Right lobe of liver (tissue), 6 donors: ENCODE measurements around the gene FOXJ3. TPM values are rescaled to one million over a fixed set of nuclear protein-coding genes. Genes with fewer than 3 reads are reported as not detected.
"Not testable (repeated sequence)": the region's sequence is repeated elsewhere in the genome, so short reads cannot be mapped to it uniquely, and the experiment has no call there.

Experiments
- ATAC-seq, 4 donors: fragments of 200-7000 bp; cut with Tn5 transposase; one replicate each; pipeline ENCODE4 v1.9.1; 2020; ENCODE audit warnings: mild to moderate bottlenecking in 4 of 4, moderate library complexity in 4 of 4
- DNase-seq, 3 donors: peaks; one replicate each; pipeline ENCODE4 v3.0.0-alpha.2; 2020
- H3K27ac ChIP-seq, 3 donors: fragments of 200-600 bp; one replicate each; pipeline ENCODE4 v1.8.0; 2022
- H3K27me3 ChIP-seq, 2 donors: fragments of 200-600 bp; one replicate each; pipeline ENCODE4 v1.8.0; 2022
- H3K36me3 ChIP-seq, 4 donors: fragments of 200-600 bp; sonication (generic) in 1 of 4; one replicate each; pipeline versions ENCODE4 v1.5.1 to v1.8.0; 2017 to 2022; ENCODE audit warnings: control low read depth in 1 of 4
- H3K4me1 ChIP-seq, 4 donors: fragments of 200-600 bp; sonication (generic) in 1 of 4; one replicate each; pipeline versions ENCODE4 v1.5.1 to v1.8.0; 2017 to 2022; ENCODE audit warnings: control low read depth in 1 of 4
- H3K4me3 ChIP-seq, 3 donors: fragments of 200-600 bp; one replicate each; pipeline ENCODE4 v1.8.0; 2022
- H3K9me3 ChIP-seq, 4 donors: fragments of 200-600 bp; sonication (generic) in 1 of 4; one replicate each; pipeline versions ENCODE4 v1.5.1 to v1.8.0; 2017 to 2022; ENCODE audit warnings: control low read depth in 1 of 4
- POLR2A ChIP-seq: fragments of 450-650 bp; IDR thresholded peaks from one replicate; pipeline ENCODE4 v1.6.1; 2017; ENCODE audit warnings: antibody characterized with exemption, mild to moderate bottlenecking
- WGBS: methylation state at CpG from one replicate; pipeline ENCODE4 v1.1.6; 2018; ENCODE audit warnings: low coverage, low lambda C conversion rate; ENCODE audit not compliant: insufficient coverage; ENCODE audit errors: missing lambda C conversion rate; 5-methylcytosine and 5-hydroxymethylcytosine counted together
- intact Hi-C, 2 donors: fragments of 100-400 bp; cut with DNase I; formaldehyde crosslinking; loops; one replicate each; pipeline versions ENCODE4 v1.11.2 to v1.14.1; 2022
- total RNA-seq, 6 experiments: library from RNA; depleted of rRNA in 2 of 6; stranded (reverse); fragments of >200 nt in 2 of 6; fragmentation: NEBNext Ultra II Directional in 3 of 6; extraction: Animal tissue kit (Norgen Biotek cat#: 25700) in 3 of 6; gene quantifications; one replicate each; pipeline versions ENCODE4 v1.1.0 to v1.2.4, GENCODE V29; 2016 to 2023
- TF ChIP-seq, protein P1 (sequence below), 4 donors: fragments of 200-600 bp in 3 of 4; fragments of 450-650 bp in 1 of 4; IDR thresholded peaks; one replicate each; pipeline versions ENCODE4 v1.5.1 to v1.8.0; 2016 to 2022; ENCODE audit warnings: antibody characterized with exemption in 4 of 4, mild to moderate bottlenecking in 2 of 4
- donor health status: DM: no; HTN: yes; CAD: no.
- donor health status: DM: no; HTN: no; CAD: no.
- donor health status: DM: no; HTN: no; CAD: no.
- donor health status: DM: no; HTN: yes; CAD: no.
- donor health status: DM: no; HTN: yes; CAD: no.

Gene FOXJ3
- total RNA-seq, 6 experiments from 2014 or later: 12.1 to 18.4 (median 14.5) TPM

DNA sequence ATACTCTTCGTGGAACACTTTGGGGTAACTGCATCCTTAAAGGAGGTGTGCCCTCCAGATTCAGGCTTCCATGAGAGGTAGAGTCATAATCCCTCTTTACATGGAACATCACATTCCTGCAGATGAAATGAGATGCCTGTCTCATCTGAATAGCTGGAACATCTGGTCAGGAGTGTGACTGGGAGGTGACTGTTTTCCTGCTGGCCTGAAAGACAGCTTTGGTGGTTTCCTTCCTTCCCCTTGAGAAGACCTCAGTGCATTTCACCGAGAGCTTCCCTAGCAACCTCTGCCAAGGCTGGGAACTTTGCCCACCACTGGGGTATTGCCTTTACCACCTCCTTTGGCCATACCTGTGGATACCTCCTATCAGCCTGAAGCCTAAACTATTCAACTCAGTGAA lies 123.8 kb downstream of the FOXJ3 start:
- WGBS: 70% methylated on average over 2 of the region's 2 CpGs
- Histone ChIP-seq H3K36me3 (no peaks in the 10 kb centered on the region), H3K4me3 (no peak overlapping the region), H3K27ac (no peak overlapping the region), H3K27me3 (no peaks in the 10 kb centered on the region), H3K9me3 (no peaks in the 10 kb centered on the region), H3K4me1 (peaks cover 0 to 19% (median 3%) of the 10 kb centered on the region in 4 donors)
- DNase-seq (no peak), ATAC-seq (no peak)
- TF ChIP-seq, protein P1, sequence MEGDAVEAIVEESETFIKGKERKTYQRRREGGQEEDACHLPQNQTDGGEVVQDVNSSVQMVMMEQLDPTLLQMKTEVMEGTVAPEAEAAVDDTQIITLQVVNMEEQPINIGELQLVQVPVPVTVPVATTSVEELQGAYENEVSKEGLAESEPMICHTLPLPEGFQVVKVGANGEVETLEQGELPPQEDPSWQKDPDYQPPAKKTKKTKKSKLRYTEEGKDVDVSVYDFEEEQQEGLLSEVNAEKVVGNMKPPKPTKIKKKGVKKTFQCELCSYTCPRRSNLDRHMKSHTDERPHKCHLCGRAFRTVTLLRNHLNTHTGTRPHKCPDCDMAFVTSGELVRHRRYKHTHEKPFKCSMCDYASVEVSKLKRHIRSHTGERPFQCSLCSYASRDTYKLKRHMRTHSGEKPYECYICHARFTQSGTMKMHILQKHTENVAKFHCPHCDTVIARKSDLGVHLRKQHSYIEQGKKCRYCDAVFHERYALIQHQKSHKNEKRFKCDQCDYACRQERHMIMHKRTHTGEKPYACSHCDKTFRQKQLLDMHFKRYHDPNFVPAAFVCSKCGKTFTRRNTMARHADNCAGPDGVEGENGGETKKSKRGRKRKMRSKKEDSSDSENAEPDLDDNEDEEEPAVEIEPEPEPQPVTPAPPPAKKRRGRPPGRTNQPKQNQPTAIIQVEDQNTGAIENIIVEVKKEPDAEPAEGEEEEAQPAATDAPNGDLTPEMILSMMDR (IDR thresholded peaks at IDR 0.05): no peak
- no peak for TF ChIP-seq POLR2A
- intact Hi-C loops: no loop called here

DNA sequence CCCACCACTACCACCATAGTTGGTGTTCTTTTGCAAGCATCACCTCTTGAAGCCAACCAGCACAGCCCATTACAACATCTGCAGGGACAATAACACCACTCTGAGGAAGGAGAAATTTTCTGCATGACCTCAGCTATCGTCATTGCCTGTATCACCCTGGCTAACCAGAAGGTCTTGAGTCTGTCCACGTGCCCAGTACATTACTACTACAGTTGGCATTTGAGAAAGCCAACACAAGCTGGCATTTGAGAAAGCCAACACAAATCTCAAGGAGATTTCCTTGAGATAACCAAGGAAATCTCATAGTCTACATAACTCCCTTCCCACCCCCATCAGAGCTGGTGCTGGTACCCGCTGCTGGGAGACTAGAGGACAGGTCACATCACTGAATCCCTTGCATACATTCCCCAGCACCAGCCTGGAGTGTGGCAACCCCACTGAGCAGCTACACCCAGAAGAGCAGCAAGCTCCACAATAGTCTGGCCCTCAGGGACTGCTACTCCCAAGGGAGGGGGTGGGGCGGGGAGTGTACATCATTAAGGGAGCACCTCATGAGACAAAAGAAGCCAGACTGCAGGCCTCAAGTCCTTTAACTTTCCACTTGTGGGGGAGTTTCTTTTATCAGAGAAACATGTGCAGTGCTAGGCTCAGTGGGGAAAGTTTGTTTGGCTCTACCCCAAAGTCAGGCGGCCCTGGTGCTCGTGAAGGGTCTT lies 124.5 kb downstream of the FOXJ3 start:
- H3K36me3 ChIP-seq: no peaks in the 10 kb centered on the region
- ATAC-seq (no peak), DNase-seq (no peak)
- no peaks in the 10 kb centered on the region for H3K9me3 ChIP-seq
- WGBS: 94% methylated on average over 2 of the region's 6 CpGs
- peaks cover 0 to 19% (median 3%) of the 10 kb centered on the region in 4 donors for H3K4me1 ChIP-seq
- no peak for TF ChIP-seq POLR2A
- TF ChIP-seq, protein P1 (IDR thresholded peaks at IDR 0.05): no peak
- H3K27ac ChIP-seq: no peak overlapping the region
- H3K4me3 ChIP-seq: no peak overlapping the region
- intact Hi-C loops: no loop called here
- no peaks in the 10 kb centered on the region for H3K27me3 ChIP-seq

DNA sequence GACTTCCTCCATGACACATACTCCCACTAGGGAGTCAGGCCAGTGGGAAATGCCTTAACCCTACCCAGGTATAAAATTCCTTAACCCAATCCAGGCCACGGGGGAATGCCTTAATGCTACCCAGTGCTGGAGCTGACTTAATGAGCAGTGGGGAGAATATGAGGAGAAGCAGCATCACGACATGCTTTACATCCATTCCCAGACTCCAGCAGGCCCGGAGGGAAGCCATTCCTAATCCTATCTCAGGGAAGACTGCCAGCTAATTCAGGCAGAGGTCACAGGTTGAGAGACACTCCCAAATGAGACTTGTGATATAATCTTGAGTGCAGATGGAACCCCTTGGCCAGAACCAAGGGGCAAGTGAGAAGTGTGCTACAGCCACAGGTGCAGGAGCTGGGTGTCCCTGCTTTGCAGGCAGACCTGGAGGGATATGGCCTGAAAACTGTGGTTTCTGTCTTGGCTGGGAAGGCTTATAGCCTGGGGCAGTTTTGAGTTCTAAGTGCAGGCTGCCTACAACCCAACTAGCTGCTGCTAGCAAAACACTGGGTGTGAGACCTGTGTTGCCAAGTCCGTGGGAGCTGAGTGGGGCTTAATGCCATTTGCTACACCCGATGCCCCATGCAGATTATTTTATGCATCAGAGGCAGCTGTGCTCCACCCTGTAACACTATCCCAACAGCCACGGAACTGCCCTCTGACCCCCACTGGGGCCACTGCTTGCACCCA lies 125.3 kb downstream of the FOXJ3 start:
- WGBS: 100% methylated on average over 1 of the region's 6 CpGs
- DNase-seq: no peak

DNA sequence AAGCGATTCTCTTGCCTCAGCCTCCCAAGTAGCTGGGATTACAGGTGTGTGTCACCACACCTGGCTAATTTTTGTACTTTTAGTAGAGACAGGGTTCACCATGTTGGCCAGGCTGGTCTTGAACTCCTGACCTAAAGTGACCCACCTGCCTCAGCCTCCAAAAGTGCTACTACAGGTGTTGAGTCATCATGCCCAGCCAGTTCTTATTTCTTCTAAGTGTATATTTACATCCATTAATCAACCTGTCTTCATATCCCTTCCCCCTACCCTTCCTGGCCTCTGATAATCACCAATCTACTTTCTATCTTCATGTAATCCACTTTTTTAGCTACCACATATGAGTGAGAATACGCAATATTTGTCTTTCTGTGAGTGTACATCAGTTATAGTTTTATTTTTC lies 128.1 kb downstream of the FOXJ3 start:
- H3K4me1 ChIP-seq, H3K4me3 ChIP-seq, H3K9me3 ChIP-seq, H3K27ac ChIP-seq, H3K27me3 ChIP-seq, H3K36me3 ChIP-seq, intact Hi-C loops, DNase-seq, ATAC-seq: not testable (repeated sequence)
- 100% methylated on average over 2 of the region's 2 CpGs for WGBS

More for the DNA sequence above, 125.3 kb downstream of the FOXJ3 start:
- H3K4me1 ChIP-seq: peaks cover 0 to 13% (median under 1%) of the 10 kb centered on the region in 4 donors
- no peak overlapping the region for H3K27ac ChIP-seq
- intact Hi-C loops: no loop called here
- no peak for TF ChIP-seq POLR2A
- TF ChIP-seq, protein P1 (IDR thresholded peaks at IDR 0.05): no peak
- no peaks in the 10 kb centered on the region for H3K9me3 ChIP-seq
- ATAC-seq: no peak
- no peaks in the 10 kb centered on the region for H3K36me3 ChIP-seq
- no peak overlapping the region for H3K4me3 ChIP-seq
- no peaks in the 10 kb centered on the region for H3K27me3 ChIP-seq

DNA sequence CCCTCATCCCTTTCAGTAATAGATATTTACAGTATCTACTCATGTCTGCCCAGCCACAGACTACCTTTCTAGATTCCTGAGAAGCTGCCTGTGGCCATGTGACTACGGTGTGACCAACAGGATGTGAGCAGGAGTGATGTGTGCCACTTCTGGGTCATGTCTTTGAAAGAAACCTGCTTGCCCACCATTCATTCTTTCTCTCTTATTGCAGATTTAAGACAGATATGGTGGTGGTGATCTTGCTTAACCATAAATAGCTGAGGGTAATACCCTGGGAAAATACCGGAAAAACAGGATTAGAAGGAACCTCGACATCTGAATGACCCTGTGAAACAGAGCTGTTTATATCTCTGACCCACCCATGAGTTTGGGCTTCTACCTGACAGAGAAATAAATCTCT lies 128.9 kb downstream of the FOXJ3 start:
- no peak overlapping the region for H3K4me3 ChIP-seq
- no peaks in the 10 kb centered on the region for H3K4me1 ChIP-seq
- no peaks in the 10 kb centered on the region for H3K36me3 ChIP-seq
- DNase-seq (no peak), ATAC-seq (no peak)
- H3K27me3 ChIP-seq: no peaks in the 10 kb centered on the region
- no peaks in the 10 kb centered on the region for H3K9me3 ChIP-seq
- no peak overlapping the region for H3K27ac ChIP-seq
- WGBS: 72% methylated on average over 2 of the region's 3 CpGs
- intact Hi-C loops: no loop called here
- TF ChIP-seq, protein P1 (IDR thresholded peaks at IDR 0.05): no peak
- no peak for TF ChIP-seq POLR2A
